ENCODE results near the gene STRIT1.

Gene STRIT1

DNA sequence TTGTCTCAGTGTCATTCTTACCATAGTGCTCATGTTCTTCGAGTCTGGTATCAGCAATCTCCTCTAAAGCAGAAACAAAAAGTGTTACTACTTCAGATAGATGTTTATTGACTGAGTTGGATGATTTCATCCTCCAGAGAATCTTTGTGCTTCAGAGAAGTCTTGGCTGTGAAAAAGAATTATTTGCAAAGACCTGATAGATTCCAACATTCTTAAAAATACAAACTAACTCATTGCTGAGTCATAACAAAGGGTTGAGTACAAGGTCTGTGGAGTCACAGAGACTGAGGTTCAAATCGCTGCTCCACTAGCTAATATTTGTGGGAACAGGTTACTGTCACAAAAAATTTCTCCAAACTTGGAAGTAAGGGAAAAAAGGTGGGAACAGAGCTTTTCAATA is 9.0 kb upstream of the STRIT1 start (continued):
- TF ChIP-seq, protein P1, sequence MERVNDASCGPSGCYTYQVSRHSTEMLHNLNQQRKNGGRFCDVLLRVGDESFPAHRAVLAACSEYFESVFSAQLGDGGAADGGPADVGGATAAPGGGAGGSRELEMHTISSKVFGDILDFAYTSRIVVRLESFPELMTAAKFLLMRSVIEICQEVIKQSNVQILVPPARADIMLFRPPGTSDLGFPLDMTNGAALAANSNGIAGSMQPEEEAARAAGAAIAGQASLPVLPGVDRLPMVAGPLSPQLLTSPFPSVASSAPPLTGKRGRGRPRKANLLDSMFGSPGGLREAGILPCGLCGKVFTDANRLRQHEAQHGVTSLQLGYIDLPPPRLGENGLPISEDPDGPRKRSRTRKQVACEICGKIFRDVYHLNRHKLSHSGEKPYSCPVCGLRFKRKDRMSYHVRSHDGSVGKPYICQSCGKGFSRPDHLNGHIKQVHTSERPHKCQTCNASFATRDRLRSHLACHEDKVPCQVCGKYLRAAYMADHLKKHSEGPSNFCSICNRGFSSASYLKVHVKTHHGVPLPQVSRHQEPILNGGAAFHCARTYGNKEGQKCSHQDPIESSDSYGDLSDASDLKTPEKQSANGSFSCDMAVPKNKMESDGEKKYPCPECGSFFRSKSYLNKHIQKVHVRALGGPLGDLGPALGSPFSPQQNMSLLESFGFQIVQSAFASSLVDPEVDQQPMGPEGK (CRISPR knock-in tag; IDR thresholded peaks at IDR 0.05; ENCODE audit: borderline replicate concordance) = no peak

DNA sequence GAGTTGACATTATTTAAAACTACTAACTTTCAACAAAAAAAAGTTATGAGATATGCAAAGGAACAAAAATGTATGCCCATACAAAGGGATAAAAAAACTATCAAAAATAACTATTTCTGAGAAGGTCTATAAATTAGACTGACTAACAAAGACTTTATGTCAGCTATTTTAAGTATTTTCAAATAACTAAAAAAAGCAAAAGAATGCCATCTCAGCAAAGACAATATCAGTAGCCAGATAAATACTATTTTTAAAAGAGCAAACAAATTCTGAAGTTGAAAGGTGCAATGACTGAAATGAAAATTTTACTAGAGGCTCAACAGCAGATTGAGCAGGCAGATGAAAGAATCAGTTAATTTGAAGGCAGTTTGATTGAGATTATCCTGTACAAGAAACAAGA is 3.6 kb upstream of the STRIT1 start:
- ATAC-seq = no peak
- TF ChIP-seq CSDC2 (CRISPR knock-in tag; IDR thresholded peaks at IDR 0.05) (no peak), ISL1 (CRISPR knock-in tag; IDR thresholded peaks at IDR 0.05) (no peak), RARB (CRISPR knock-in tag; IDR thresholded peaks at IDR 0.05) (no peak), ARNTL (CRISPR knock-in tag; IDR thresholded peaks at IDR 0.05; ENCODE audit: borderline replicate concordance, low read depth) (no peak), ZNF8 (CRISPR knock-in tag; IDR thresholded peaks at IDR 0.05) (no peak), BACH2 (CRISPR knock-in tag; IDR thresholded peaks at IDR 0.05; ENCODE audit: borderline replicate concordance) (no peak), ZFP30 (CRISPR knock-in tag; IDR thresholded peaks at IDR 0.05) (no peak), ZC3H10 (CRISPR knock-in tag; IDR thresholded peaks at IDR 0.05) (no peak), OSR1 (CRISPR knock-in tag; IDR thresholded peaks at IDR 0.05) (no peak), ZNF565 (CRISPR knock-in tag; conservative IDR thresholded peaks at IDR 0.05; ENCODE audit: low read depth) (no peak), TOX (CRISPR knock-in tag; IDR thresholded peaks at IDR 0.05; ENCODE audit: borderline replicate concordance) (no peak), ZNF70 (CRISPR knock-in tag; IDR thresholded peaks at IDR 0.05) (no peak), TCF4 (CRISPR knock-in tag; IDR thresholded peaks at IDR 0.05; ENCODE audit: borderline replicate concordance) (no peak), ESRRG (CRISPR knock-in tag; IDR thresholded peaks at IDR 0.05) (no peak), SNAI2 (CRISPR knock-in tag; IDR thresholded peaks at IDR 0.05) (no peak), ZFP3 (CRISPR knock-in tag; IDR thresholded peaks at IDR 0.05) (no peak)
- TF ChIP-seq, protein P1 (CRISPR knock-in tag; IDR thresholded peaks at IDR 0.05; ENCODE audit: borderline replicate concordance) = no peak
- TF ChIP-seq, protein P2, sequence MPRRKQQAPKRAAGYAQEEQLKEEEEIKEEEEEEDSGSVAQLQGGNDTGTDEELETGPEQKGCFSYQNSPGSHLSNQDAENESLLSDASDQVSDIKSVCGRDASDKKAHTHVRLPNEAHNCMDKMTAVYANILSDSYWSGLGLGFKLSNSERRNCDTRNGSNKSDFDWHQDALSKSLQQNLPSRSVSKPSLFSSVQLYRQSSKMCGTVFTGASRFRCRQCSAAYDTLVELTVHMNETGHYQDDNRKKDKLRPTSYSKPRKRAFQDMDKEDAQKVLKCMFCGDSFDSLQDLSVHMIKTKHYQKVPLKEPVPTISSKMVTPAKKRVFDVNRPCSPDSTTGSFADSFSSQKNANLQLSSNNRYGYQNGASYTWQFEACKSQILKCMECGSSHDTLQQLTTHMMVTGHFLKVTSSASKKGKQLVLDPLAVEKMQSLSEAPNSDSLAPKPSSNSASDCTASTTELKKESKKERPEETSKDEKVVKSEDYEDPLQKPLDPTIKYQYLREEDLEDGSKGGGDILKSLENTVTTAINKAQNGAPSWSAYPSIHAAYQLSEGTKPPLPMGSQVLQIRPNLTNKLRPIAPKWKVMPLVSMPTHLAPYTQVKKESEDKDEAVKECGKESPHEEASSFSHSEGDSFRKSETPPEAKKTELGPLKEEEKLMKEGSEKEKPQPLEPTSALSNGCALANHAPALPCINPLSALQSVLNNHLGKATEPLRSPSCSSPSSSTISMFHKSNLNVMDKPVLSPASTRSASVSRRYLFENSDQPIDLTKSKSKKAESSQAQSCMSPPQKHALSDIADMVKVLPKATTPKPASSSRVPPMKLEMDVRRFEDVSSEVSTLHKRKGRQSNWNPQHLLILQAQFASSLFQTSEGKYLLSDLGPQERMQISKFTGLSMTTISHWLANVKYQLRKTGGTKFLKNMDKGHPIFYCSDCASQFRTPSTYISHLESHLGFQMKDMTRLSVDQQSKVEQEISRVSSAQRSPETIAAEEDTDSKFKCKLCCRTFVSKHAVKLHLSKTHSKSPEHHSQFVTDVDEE (CRISPR knock-in tag; IDR thresholded peaks at IDR 0.05) = no peak
- TF ChIP-seq, protein P3, sequence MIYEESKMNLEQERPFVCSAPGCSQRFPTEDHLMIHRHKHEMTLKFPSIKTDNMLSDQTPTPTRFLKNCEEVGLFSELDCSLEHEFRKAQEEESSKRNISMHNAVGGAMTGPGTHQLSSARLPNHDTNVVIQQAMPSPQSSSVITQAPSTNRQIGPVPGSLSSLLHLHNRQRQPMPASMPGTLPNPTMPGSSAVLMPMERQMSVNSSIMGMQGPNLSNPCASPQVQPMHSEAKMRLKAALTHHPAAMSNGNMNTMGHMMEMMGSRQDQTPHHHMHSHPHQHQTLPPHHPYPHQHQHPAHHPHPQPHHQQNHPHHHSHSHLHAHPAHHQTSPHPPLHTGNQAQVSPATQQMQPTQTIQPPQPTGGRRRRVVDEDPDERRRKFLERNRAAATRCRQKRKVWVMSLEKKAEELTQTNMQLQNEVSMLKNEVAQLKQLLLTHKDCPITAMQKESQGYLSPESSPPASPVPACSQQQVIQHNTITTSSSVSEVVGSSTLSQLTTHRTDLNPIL (CRISPR knock-in tag; IDR thresholded peaks at IDR 0.05; ENCODE audit: low read depth) = no peak
- TF ChIP-seq, protein P4, sequence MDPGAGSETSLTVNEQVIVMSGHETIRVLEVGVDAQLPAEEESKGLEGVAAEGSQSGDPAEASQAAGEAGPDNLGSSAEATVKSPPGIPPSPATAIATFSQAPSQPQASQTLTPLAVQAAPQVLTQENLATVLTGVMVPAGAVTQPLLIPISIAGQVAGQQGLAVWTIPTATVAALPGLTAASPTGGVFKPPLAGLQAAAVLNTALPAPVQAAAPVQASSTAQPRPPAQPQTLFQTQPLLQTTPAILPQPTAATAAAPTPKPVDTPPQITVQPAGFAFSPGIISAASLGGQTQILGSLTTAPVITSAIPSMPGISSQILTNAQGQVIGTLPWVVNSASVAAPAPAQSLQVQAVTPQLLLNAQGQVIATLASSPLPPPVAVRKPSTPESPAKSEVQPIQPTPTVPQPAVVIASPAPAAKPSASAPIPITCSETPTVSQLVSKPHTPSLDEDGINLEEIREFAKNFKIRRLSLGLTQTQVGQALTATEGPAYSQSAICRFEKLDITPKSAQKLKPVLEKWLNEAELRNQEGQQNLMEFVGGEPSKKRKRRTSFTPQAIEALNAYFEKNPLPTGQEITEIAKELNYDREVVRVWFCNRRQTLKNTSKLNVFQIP (CRISPR knock-in tag; IDR thresholded peaks at IDR 0.05; ENCODE audit: borderline replicate concordance, low read depth) = no peak

DNA sequence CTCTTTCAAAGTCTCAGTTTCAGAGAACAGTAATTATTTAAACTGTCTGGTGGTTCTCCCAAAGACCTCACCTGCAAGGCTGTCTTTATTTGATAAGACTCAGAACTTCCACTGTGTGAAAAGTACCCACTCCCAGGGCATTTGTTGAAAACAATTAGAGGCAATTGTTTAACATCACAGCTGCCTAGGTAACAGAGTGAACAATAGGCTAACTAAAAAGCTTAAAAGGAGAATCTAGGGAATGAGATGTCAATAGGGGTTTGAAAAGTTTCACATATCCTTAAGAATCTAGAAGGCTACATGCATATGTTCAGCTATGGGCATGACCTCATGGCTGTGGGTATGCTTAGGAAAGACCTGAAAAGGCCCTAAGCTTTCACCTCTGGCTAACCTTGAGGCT is 2.9 kb upstream of the STRIT1 start:
- ATAC-seq = no peak
- TF ChIP-seq, protein P5, sequence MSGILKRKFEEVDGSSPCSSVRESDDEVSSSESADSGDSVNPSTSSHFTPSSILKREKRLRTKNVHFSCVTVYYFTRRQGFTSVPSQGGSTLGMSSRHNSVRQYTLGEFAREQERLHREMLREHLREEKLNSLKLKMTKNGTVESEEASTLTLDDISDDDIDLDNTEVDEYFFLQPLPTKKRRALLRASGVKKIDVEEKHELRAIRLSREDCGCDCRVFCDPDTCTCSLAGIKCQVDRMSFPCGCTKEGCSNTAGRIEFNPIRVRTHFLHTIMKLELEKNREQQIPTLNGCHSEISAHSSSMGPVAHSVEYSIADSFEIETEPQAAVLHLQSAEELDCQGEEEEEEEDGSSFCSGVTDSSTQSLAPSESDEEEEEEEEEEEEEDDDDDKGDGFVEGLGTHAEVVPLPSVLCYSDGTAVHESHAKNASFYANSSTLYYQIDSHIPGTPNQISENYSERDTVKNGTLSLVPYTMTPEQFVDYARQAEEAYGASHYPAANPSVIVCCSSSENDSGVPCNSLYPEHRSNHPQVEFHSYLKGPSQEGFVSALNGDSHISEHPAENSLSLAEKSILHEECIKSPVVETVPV (CRISPR knock-in tag; IDR thresholded peaks at IDR 0.05) = no peak
- TF ChIP-seq ZNF70 (CRISPR knock-in tag; IDR thresholded peaks at IDR 0.05) (no peak), OSR1 (CRISPR knock-in tag; IDR thresholded peaks at IDR 0.05) (no peak), ZNF8 (CRISPR knock-in tag; IDR thresholded peaks at IDR 0.05) (no peak), BACH2 (CRISPR knock-in tag; IDR thresholded peaks at IDR 0.05; ENCODE audit: borderline replicate concordance) (no peak), ESRRG (CRISPR knock-in tag; IDR thresholded peaks at IDR 0.05) (no peak), TOX (CRISPR knock-in tag; IDR thresholded peaks at IDR 0.05; ENCODE audit: borderline replicate concordance) (no peak), PPARA (CRISPR knock-in tag; IDR thresholded peaks at IDR 0.05; ENCODE audit: borderline replicate concordance) (no peak), ZNF565 (CRISPR knock-in tag; conservative IDR thresholded peaks at IDR 0.05; ENCODE audit: low read depth) (no peak), CSDC2 (CRISPR knock-in tag; IDR thresholded peaks at IDR 0.05) (no peak), ZC3H10 (CRISPR knock-in tag; IDR thresholded peaks at IDR 0.05) (no peak), SNAI2 (CRISPR knock-in tag; IDR thresholded peaks at IDR 0.05) (no peak)
- TF ChIP-seq, protein P1 (CRISPR knock-in tag; IDR thresholded peaks at IDR 0.05; ENCODE audit: borderline replicate concordance) = no peak
- TF ChIP-seq, protein P4 (CRISPR knock-in tag; IDR thresholded peaks at IDR 0.05; ENCODE audit: borderline replicate concordance, low read depth) = no peak
